SK-N-MC (cell line): Measurements from ENCODE around the gene DIDO1.

Experiments
- DNase-seq: peaks from one replicate; pipeline ENCODE4 v3.0.0-alpha.2; 2011; ENCODE audit warnings: low read depth, low spot score
- H3K27ac ChIP-seq: fragments of 200-600 bp; sonication (generic); 2 replicates; pipeline ENCODE4 v1.5.1; 2016; ENCODE audit warnings: mixed run types
- H3K36me3 ChIP-seq: fragments of 200-600 bp; sonication (generic); 2 replicates; pipeline ENCODE4 v1.6.1; 2017; ENCODE audit warnings: antibody characterized with exemption, low read length, mixed read lengths; ENCODE audit not compliant: insufficient read depth
- H3K4me3 ChIP-seq: fragments of 200-600 bp; sonication (generic); 2 replicates; pipeline ENCODE4 v1.5.1; 2016
- H3K9ac ChIP-seq: fragments of 200-600 bp; sonication (generic); 2 replicates; pipeline ENCODE4 v1.8.0; 2017; ENCODE audit warnings: mixed run types, mixed read lengths; ENCODE audit not compliant: insufficient read length
- H3K9me3 ChIP-seq: fragments of 200-600 bp; sonication (generic); 2 replicates; pipeline ENCODE4 v1.6.1; 2017; ENCODE audit warnings: low read depth, mild to moderate bottlenecking, antibody characterized with exemption, low read length, moderate library complexity, mixed read lengths
- EZH2 ChIP-seq: fragments of 200-600 bp; sonication (generic); IDR thresholded peaks from one replicate; pipeline ENCODE4 v1.6.1; 2017; ENCODE audit warnings: antibody characterized with exemption
- FOXP2 ChIP-seq: optimal IDR thresholded peaks from 2 replicates; pipeline ENCODE3; 2011; ENCODE audit warnings: mild to moderate bottlenecking, moderate library complexity; ENCODE audit not compliant: insufficient read depth; ENCODE audit errors: extremely low read length, control extremely low read depth
- POLR2AphosphoS5 ChIP-seq: IDR thresholded peaks from 2 replicates; pipeline ENCODE4 v1.6.1; 2012; ENCODE audit warnings: mild to moderate bottlenecking, low read depth, low read length, borderline replicate concordance

Gene DIDO1

DNA sequence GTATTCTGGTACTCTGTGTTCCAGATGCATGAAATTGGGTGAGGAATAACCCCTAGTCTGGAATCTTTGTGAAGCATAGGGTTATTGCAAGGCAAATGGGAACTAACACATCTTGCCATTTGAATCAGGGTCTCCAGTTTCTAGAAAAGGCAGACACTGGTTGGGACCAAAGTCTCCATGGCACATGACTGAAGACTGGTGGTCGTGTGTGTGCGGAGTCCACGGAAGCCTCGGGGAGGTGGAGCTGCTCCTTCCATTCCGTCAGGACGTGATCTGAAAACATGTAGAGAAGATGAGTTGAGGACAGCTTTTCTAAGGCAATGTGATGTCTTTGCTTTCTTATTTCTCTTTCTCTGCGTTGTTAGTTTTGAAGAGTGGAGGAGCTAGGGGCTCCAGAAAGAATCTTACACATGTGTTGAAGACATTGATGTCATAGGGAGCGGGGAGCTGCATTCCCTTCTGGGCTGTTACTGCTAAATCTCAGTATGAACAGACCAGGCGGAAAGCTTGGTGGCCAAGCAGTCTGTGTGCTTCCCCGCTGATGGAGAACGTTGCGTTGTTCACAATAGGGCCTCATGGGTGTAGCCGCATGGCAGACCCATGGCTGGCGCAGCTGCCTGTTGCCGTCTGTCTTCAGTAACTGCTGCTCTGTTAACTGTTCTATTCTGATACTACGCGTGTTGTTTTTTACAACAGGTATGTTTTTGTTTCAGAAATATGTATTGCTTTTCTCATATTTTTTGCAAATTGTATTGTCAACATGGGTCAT, 21.4 kb upstream of the DIDO1 start:
- Histone ChIP-seq H3K36me3 (peaks cover 41% of the 10 kb centered on the region), H3K9me3 (no peaks in the 10 kb centered on the region), H3K27ac (no peak overlapping the region), H3K9ac (no peak overlapping the region), H3K4me3 (no peak overlapping the region)
- DNase-seq = no peak
- TF ChIP-seq EZH2 = no peak
- TF ChIP-seq POLR2AphosphoS5 = no peak
- no peak for TF ChIP-seq FOXP2

DNA sequence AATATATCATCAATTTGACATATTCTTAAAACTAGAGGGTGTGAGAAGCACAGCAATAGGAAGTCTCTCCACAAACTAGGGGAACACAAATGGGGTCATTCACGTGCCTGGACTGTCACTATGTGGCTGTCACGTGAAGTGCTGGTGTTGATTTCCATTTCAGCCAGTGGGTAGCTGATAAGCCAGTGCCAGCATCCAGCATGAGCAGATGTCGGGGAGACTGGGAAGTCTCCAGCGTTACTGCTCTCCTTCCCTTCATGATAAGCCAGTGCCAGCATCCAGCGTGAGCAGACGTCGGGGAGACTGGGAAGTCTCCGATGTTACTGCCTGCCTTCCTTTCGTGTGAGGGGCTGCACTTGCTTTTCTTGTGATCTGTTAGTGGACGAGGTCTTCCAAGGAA, 20.6 kb upstream of the DIDO1 start:
- H3K4me3 ChIP-seq = no peak overlapping the region
- no peaks in the 10 kb centered on the region for H3K9me3 ChIP-seq
- peaks cover 44% of the 10 kb centered on the region for H3K36me3 ChIP-seq
- no peak overlapping the region for H3K9ac ChIP-seq
- TF ChIP-seq POLR2AphosphoS5 (no peak), EZH2 (no peak), FOXP2 (no peak)
- no peak overlapping the region for H3K27ac ChIP-seq
- DNase-seq = no peak

DNA sequence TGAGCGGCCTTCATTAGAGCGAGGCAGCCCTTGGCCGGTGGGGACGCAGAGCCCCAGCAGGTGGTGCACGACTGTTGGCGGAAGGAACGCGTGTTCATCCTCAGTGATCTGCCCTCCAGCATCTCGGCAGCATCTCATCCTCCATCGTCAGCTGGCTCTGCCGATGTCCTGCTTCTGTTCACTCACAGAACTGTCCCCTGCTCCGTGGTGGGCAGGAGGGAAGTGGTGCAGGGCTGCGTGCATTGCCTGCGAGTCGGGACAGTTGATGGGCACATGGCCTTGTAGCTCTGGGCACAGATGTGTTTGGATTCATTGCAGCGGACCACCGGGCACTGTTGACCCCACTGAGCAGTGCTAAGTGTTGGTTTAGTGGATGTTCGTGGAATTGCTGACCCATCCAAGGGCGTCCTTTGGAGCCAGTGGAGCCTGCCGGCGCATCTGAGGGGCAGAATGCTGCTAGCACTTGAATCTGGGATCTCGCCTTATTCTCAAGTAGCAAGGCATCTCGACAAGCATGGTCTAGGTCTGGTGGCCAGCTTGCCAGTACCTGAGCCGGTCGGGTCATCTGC, 19.6 kb upstream of the DIDO1 start:
- Histone ChIP-seq H3K27ac (no peak overlapping the region), H3K36me3 (peaks cover 52% of the 10 kb centered on the region), H3K9me3 (no peaks in the 10 kb centered on the region), H3K4me3 (no peak overlapping the region), H3K9ac (no peak overlapping the region)
- TF ChIP-seq POLR2AphosphoS5 = no peak
- TF ChIP-seq EZH2 = no peak
- no peak for TF ChIP-seq FOXP2
- DNase-seq = no peak

DNA sequence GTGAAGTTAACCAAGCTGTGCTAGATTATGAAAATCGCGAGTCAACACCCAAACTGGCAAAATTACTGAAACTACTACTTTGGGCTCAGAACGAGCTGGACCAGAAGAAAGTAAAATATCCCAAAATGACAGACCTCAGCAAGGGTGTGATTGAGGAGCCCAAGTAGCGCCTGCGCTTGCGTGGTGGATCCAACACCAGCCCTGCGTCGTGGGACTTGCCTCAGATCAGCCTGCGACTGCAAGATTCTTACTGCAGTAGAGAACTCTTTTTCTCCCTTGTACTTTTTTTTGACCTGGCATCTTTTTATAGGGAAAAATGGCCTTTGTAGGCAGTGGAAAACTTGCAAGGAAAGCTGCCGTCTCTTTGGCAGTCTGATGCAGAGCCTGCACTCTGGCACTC, 18.4 kb upstream of the DIDO1 start:
- Histone ChIP-seq H3K9me3 (no peaks in the 10 kb centered on the region), H3K27ac (no peak overlapping the region), H3K36me3 (peaks cover 52% of the 10 kb centered on the region), H3K4me3 (no peak overlapping the region), H3K9ac (no peak overlapping the region)
- TF ChIP-seq POLR2AphosphoS5 = no peak
- TF ChIP-seq FOXP2 = no peak
- TF ChIP-seq EZH2 = no peak
- DNase-seq = no peak

DNA sequence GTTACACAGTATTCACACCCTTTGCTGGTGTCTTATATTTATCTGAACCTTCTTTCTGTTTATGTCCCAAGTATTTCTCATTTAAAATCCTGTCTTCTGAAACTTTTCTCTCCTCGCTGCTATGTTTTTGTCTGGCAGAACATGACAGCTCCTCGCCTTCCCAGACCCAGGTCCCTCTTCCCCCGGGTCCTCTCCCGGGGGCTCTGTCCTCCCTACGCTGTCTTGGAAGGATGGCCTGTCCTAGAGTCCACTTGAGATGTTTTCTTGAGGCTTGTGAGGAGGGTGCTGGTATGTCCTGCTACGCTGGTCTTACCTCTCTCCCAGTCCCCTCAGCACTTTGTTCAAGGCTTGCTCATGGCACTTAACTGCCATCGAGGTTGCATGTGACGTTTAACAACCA, 17.9 kb upstream of the DIDO1 start:
- H3K9ac ChIP-seq = no peak overlapping the region
- H3K36me3 ChIP-seq = peaks cover 52% of the 10 kb centered on the region
- TF ChIP-seq EZH2 = no peak
- TF ChIP-seq POLR2AphosphoS5 = no peak
- TF ChIP-seq FOXP2 = no peak

GRCh38 chr20:62943396-62943795, 17.1 kb upstream of the DIDO1 start:
- H3K9ac ChIP-seq = no peak overlapping the region
- TF ChIP-seq EZH2 = no peak
- no peak for TF ChIP-seq POLR2AphosphoS5
- no peak for TF ChIP-seq FOXP2
- H3K4me3 ChIP-seq = no peak overlapping the region
- no peak overlapping the region for H3K27ac ChIP-seq
- no peak for DNase-seq
- no peaks in the 10 kb centered on the region for H3K9me3 ChIP-seq
- peaks cover 52% of the 10 kb centered on the region for H3K36me3 ChIP-seq

More for the DNA sequence above, 17.9 kb upstream of the DIDO1 start:
- Histone ChIP-seq H3K4me3 (no peak overlapping the region), H3K27ac (no peak overlapping the region), H3K9me3 (no peaks in the 10 kb centered on the region)
- DNase-seq = no peak

GRCh38 chr20:62942456-62942855, 16.2 kb upstream of the DIDO1 start:
- no peaks in the 10 kb centered on the region for H3K9me3 ChIP-seq
- H3K36me3 ChIP-seq = peaks cover 52% of the 10 kb centered on the region
- DNase-seq = no peak
- TF ChIP-seq EZH2 (no peak), FOXP2 (no peak), POLR2AphosphoS5 (no peak)
- H3K4me3 ChIP-seq = no peak overlapping the region
- no peak overlapping the region for H3K27ac ChIP-seq
- H3K9ac ChIP-seq = no peak overlapping the region

- no peak overlapping the region for H3K9ac ChIP-seq
- no peak overlapping the region for H3K27ac ChIP-seq
- peaks cover 48% of the 10 kb centered on the region for H3K36me3 ChIP-seq
- H3K4me3 ChIP-seq = no peak overlapping the region
- no peak for TF ChIP-seq EZH2
- no peak for TF ChIP-seq POLR2AphosphoS5
- no peak for TF ChIP-seq FOXP2
- DNase-seq = no peak
- no peaks in the 10 kb centered on the region for H3K9me3 ChIP-seq
These were observed 15.5 kb upstream of the DIDO1 start for GRCh38 chr20:62941792-62942191.
